RPMI8226 (cell line): ENCODE measurements around the gene SARS1.
"Not testable (repeated sequence)": the region's sequence is repeated elsewhere in the genome, so short reads cannot be mapped to it uniquely, and the experiment has no call there.

Experiments
- DNase-seq: peaks from one replicate; pipeline ENCODE4 v3.0.0-alpha.2; 2015

Gene SARS1

DNA sequence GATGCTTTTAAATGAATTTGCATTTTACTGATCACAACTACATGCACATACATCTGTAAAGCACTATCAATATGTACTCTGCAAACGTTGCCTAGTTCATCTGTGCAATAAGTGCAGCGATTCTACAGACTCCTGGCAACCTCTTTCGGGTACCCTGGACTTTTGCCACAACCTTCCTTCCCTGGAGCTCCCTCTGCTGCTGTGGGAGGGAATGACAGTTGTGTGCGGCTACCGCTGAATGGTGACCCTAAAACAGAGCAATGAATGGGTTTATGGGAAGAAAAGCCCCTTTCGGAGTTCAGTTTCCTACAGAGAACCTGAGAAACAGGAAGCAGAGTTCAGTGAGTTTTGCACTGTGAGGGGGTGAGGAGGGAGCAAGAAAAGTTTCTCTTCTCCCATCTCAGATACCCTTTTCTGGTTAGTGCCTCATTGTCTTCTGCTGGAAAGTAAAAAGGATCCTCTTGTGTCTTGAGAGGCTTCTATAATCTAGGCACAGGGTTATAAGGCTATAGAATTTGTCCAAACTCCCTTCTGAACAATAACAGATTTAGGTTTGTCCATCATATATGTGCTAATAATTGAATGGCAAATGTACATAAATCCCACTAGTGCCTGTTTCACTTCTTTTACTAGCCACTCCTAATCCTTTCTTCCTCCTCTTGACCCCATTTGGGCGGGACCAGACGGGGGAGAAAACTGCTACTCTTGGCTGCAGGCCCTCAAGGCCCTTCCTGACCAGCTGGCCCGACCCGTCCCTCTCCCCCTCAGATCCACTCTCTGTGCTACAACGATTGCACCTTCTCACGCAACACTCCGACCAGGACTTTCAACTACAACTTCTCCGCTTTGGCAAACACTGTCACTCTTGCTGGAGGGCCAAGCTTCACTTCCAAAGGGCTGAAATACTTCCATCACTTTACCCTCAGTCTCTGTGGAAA lies 19.8 kb upstream of the SARS1 start:
- DNase-seq = peak; percentile 50

DNA sequence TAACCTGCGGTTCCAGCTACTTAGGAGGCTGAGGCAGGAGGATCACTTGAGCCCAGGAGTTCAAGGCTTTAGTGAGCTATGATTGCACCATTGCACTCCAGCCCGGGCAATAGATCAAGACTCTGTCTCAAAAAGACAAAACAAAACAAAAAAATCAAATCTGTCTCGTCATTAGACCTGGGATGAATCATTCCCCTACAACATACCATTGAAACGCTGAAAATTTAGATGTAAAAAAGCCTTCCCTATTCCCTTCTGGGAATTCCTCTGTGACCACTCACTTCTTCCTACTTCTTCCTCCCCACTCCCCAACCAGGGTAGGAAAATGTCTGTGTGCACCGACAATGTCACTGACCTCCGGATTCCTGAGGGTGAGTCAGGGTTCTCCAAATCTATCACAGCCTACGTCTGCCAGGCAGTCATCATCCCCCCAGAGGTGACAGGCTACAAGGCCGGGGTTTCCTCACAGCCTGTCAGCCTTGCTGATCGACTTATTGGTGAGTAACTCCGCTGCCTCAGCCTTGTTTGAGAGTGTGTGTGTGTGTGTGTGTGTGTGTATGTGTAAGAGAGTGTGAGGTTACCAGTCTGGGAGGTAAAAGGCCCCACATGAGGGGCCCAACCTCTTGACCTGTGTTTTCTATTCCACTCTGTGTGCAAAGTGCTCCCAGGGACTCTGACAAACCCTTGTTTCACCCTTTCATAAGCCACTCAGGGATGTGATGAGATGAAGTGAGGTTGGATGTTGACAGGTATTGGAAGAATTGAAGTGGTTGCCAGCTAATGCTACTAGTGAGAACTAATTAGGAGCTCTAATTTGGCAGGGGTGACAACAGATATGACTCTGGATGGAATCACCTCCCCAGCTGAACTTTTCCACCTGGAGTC lies 16.3 kb upstream of the SARS1 start:
- DNase-seq = no peak

DNA sequence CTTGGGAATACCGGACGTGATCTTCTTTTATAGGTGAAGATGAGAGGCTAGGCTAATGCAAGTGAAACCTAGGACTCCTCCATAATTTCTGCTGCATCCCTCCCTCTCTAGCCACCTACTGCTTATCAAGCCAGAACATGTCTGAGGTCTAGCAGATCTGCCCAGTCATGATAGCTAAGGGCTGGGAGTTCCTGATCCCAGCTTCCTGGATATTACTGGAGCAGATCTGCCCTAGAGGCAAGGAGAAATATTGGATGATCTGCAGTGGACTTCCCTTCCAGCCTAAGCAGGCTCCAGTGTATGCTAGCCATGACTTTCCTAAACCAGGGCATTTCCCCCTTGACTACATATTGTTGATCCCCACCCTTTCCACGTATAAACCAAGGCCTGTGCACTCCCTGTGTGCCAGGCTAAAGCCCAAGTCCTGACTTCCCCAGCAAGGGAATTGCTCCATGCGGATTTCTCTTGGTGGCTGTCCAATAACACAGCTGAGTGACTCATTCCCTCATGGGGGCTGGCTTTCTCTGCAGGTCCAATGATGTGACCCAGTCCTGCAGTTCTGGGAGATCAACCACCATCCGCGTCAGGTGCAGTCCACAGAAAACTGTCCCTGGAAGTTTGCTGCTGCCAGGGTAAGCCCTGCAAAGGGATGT lies 15.5 kb upstream of the SARS1 start:
- DNase-seq = no peak

DNA sequence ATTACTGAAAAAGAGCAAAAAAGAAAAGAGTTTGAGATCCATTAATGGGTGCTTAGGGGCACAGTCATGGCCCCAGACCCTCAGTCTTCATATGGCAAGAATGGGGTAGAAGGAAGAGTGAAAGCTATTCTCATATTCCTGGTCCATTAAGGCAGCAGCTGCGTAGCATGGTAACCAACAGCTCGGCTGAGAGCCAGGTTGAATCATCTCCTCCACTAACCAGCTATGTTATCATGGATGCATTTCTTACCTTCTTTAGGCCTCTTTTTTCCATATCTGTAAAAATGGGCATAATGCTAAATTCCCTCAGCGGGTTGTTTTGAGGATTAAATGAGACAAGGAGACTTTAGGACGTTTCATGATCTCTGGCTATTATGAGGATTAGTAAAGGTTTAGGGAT lies 15.0 kb upstream of the SARS1 start:
- DNase-seq = no peak

DNA sequence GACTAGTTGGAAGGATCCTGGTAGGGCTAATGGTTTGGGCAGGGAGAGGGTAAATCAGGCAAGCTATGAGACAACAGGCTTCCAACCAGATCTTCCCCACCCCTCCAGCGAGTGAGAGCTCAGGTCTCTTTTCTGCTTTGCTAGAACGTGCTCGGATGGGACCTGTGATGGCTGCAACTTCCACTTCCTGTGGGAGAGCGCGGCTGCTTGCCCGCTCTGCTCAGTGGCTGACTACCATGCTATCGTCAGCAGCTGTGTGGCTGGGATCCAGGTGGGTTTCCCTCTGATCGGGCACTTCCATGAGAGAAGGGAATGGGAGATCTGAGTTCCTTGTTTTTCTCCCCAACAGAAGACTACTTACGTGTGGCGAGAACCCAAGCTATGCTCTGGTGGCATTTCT lies 14.0 kb upstream of the SARS1 start:
- DNase-seq = no peak

DNA sequence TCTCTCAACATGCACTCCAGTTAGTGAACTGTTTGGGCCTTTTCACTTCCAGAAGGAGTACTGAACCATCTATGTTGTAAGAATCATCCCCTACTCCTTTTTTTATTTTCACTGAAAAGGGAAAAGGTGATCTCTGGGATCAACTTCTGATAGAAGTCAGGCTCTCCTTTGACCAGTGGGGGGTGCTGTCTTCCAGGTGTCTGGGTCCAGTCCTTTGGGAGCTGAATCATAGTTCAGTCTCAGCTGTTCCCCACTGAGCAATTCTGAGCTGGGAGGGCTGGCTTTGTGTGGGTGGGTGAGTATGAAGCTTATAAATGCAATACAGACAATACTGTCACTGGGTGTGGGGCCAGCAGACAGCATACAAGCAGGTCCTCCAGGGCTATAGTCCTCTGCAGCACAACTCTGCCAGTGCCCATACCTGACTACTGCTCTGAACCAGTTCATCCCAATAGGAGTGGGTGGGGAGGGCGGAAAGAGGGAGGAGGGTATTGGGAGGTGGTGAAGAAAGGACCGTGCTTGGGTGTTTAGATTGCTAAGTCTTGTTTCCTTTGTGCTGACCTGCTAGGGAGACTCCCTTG lies 12.5 kb upstream of the SARS1 start:
- peak; percentile 13 for DNase-seq

DNA sequence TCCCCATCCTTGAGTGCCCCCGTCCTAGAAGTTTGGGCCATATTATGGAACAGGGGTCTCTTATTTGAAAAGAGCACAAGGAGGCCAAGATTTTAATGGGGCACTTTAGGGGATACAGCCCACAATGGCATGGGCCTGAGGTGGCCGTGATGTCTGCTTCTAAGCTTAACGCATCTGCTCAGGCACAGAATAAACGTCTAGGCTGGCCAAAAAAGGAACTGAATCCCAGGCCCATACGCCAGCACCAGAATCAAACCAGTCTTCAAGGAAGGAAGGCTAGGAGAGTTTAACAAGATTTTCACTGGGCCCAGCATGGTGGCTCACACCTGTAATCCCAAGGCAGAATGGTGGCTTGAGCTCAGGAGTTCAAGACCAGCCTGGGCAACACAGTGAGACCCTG lies 9.2 kb upstream of the SARS1 start:
- DNase-seq = no peak

DNA sequence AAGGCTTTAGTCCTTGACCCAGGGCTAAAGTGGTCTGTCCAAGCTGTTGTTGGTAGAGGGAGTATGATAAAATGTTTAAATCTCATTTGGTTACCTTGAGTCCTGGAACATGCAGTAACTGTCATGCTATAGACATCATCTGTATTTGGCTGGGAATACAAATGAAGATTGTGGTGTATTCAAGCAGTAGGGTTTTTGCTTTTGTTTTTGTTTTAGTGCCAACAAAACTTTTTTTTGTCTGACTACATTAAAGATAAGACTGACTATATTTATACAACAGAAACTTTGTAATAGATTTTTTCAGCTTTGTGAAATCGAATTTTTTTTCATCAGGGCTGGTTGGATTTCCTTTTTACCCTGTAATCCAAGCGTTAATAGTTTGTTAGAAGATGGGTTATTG lies 7.4 kb upstream of the SARS1 start:
- DNase-seq = no peak

DNA sequence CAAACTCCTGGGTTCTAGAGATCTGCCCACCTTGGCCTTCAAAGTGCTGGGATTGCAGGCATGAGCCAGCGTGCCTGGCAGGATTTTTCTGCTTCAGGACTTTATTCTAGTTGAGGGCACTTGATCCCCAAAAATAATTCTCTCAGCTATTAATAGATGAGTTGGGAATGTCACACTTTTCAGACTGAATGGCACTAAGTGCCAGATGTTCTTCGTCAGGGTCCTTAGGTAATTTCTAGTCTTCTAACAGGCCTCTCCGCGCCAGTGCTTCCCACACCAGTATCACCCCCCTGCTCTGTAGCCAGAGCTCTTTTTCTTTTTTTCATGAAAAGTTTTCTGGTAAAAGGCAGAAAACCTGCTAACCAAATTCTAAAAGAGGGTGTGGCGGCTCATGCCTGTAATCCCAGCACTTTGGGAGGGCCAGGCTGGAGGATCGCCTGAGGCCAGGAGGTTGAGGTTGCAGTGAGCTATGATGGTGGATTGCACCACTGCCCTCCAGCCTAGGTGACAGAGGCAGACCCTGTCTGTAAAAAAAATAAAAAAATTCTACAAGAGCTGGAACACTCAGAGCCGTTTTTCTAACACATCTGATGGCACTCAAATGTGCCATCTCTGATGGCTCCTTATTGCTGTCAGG lies 6.1 kb upstream of the SARS1 start:
- no peak for DNase-seq

DNA sequence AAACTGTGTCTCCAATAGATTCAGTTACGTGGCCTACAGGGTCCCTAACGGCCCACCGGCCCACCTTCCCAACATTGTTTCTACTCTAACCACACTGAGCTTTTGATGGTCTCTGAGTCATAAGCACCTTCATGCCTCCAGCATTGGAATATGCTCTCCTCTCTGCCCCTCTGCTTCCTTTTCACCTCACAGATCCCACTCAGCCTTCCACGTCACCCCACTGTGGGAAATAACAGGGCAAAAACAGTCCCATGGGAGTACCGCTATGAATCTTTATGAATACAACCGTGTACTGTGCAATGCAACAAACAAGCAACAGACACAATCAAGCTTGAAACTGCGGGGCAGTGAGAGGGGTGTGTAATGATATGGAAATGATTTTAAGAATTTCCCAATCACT lies 5.3 kb upstream of the SARS1 start:
- DNase-seq = no peak

DNA sequence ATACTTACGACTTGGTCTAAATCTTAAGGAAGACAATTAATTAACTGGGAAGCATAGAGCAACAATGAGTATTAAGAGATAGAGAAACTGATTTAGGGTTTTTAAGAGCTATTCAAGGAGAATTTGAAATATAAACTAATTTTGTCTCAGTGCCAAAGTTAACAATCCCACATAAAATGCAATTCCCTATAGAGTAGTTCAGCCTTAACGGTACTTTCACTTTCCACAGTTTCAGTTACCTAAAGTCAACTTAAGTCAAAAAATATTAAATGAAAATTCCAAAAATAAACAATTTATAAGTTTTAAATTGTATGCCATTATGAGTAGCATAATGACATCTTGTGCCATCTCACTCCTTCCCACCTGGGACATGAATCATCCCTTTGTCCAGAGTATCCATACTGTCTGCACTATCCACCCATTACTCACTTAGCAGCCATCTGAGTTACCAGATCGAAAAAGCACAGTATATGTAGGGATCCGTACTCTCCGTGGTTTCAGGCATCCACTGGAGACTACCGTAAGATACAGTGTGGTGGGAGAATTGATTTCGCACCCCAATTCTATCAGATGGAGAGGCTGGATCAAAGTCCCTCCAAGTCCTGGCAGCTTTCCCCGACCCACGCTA lies 4.8 kb upstream of the SARS1 start:
- DNase-seq = no peak

DNA sequence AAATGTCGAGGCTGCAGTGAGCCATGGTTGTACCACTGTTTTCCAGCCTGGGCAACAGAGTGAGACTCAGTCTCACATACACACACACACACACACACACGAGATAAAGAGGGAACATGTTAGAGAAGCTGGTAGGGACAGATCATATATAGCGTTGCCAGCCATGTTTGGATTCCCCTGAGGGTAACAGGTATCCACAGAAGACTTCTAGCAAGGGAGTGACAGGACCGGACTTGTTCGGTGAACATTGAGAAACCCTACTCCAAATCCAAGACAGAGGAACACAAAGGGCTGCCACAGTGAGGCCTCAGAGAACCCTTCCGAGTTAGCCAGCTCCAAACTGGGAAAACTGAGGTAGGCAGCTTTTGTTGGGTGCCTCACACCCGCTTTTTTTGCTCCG lies 3.7 kb upstream of the SARS1 start:
- no peak for DNase-seq

DNA sequence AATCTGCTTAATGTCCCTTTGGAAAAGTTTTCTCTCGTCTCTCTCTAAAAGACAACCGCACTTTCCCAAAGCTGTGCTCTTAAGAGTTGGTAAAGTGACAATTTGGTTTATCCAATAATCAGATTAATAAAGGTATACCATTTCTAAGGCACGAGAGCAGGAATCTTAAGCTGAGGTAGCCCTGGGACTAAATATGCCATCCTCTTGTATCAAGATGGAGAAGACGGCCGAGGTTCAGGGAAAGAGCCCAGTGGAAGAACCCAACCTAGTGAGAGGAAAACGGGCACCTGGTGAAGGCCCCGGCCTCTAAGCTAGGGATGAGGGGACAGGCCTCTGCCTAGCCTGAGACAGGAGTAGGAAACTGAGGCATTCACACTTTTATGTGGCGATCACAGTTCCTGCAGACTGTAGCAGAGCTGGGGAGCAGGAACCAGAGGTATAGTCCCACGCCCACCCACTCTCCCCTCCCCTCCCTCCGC lies 334 bp upstream of the SARS1 start:
- no peak for DNase-seq

DNA sequence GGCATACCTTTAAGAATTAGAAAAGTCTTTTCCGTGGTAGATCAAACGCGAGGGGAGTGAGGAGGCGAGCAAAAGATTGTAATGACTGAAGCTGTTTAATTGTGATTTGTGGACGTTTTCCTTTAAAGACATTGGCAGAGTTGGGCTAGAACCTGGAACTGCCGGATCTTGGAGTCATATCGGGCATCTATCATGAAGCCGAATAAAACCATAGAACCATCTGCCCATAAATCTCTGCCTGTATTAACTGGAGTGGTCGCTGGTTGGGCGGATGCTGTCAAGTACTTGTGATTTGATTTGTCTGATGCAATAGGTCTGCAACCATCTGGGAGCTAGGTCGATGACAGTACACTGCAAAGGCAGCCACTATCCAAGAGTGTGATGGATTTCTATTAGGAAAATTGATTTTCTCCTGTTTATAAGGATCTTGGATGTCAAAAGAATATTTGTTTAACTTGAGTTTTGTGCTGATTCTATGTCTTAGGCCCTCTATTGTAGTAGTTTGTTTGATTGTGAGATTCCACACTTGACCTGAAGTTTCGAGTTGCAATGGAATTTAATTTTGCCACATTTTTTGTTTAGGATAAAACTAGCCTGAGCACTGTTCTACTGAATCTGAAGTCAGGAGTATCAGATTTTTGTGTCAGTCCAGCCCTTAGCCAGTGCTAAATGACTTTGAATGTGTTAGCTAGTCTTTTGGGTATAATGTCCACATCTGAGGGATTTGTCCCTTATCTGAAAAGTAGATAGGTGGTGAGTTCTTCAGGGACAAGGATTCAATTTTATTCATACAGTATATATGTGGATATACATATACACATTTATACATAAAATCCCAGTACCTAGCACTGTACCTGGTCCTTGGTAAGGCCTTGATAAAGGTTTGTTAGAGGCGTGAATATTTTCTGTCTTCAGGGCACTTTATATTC lies 1.2 kb downstream of the SARS1 start:
- DNase-seq = peak; percentile 29

DNA sequence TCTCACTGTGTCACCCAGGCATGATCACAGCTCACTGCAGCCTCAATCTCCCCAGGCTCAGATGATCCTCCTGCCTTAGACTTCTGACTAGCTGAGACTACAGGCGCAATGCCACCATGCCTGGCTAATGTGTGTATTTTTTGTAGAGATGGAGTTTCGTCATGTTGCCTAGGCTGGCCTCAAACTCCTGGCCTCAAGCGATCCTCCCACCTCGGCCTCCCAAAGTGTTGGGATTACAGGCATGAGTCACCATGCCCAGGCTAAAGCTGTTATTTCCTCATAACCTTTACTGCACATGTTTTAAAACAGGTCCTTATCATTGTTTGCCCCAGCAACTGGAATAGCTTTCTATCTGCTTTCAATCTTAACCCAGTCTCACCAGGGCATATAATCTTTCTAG lies 2.9 kb downstream of the SARS1 start:
- DNase-seq = no peak

DNA sequence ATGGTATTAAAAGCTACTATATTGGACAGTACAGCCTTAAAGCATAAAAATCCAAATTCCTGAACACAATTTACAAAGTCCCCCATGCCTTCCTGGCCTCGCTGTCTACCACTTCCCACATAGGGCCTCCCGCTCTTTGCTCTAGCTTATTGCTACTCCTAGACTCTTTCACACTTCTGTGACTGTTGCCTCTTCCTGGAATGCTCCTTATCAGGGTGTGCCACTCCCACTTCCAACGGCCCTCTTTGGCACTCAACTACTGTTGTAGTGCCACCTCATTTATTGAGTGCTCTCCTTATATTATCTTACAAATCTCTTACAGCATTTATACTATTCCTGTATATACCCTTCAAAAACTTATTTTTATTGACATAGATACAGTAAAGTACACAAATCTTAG lies 4.8 kb downstream of the SARS1 start:
- no peak for DNase-seq

DNA sequence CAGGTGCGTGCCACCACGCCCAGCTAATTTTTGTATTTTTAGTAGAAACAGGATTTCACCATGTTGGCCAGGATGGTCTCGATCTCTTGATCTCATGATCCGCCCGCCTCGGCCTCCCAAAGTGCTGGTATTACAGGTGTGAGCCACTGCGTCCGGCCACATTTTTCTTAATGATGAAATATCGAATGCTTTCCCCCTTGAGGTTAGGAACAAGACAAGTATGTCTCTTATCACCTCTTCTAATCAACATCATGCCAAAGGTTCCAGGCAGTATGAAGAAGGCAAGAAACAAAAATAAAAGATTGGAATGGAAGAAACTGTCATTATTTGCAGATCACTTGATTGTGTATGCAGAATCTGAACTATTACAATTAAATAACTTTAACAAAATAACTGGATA lies 7.5 kb downstream of the SARS1 start:
- not testable (repeated sequence) for DNase-seq

DNA sequence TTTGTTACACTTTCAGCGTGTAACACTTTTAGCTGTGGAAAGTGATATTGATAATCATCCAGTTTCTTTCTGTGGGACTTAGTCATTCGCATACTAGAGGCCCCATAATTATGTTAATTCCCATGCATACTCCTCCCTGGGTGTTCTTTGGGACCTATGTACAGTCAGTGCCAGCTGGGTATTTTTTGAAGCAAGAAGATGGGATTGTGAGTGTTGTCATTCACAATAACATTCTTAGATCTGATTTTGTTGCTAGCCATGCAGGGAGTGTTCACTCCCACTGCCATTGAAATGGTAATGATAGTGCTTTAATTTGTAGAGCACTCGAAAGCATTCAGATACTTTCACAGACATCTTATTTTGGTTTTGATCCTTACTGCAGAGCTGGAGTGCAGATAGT lies 11.6 kb downstream of the SARS1 start:
- no peak for DNase-seq

DNA sequence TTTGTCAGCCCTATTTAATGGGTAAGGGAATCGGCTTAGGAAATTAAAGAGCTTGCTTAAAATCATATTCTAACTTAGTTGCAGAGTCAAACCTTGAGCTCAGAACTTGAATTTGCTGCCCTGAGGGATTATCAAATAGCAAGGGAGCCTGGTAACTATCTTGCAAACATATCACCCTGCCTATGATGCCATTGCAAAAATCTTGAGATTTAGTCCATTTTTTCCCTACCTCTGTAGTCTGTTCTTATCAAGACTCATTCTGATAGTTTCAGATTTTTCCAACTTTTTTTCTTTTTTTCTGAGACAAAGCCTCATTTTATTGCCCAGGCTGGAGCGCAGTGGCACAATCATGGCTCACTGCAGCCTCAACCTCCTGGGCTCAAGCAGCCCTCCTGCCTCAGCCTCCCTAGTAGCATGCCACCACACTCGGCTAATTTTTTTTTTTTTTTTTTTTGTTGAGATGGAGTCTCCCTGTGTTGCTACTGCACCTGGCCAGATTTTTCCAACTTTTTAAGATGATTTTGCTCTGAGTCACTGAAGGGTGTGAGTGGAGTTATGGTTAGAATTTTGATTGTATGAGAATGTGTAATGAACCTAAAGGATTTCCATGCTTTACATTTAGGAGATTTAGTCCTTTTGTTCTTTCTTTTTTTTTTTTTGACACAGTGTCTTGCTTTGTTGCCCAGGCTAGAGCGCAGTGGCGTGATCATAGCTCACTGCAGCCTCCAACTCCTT lies 12.2 kb downstream of the SARS1 start:
- no peak for DNase-seq

DNA sequence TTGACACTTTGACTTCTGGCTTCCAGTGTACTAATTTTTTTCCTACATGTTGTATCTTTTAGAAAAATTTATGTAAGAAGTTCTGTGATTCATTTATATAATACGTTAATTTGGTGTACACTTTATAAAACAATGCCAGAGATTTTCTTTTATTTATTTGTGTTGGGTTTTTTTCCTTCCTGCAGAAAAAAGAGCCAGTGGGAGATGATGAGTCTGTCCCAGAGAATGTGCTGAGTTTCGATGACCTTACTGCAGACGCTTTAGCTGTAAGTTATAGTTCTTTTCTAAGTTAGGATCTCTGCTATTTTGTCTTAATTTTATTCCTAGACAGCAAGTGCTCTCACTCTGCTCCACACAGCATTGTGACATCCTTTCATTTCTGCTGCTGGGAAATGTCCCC lies 14.4 kb downstream of the SARS1 start:
- no peak for DNase-seq
